ENCODE results near the gene DCP1B. TPM values are rescaled to one million over a fixed set of nuclear protein-coding genes. Genes with fewer than 3 reads are reported as not detected.

Gene DCP1B
- total RNA-seq, 1 donor = 13.0 TPM

- Histone ChIP-seq H3K4me3 (ENCODE audit: insufficient read depth, low read length) (no peak overlapping the region), H3K79me2 (ENCODE audit: insufficient read depth, low read length) (no peaks in the 10 kb centered on the region), H4K20me1 (ENCODE audit: insufficient read depth, low read length) (no peaks in the 10 kb centered on the region), H2AFZ (ENCODE audit: low read length) (no peak overlapping the region), H3K4me1 (ENCODE audit: insufficient read depth, low read length) (no peaks in the 10 kb centered on the region), H3K9me3 (ENCODE audit: low read depth, low read length) (no peaks in the 10 kb centered on the region), H3K27ac (ENCODE audit: low read depth, low read length) (no peak overlapping the region), H3K4me2 (ENCODE audit: insufficient read depth, low read length) (no peak overlapping the region), H3K36me3 (ENCODE audit: insufficient read depth, low read length) (no peaks in the 10 kb centered on the region), H3K27me3 (ENCODE audit: insufficient read depth, low read length) (peaks cover 10% of the 10 kb centered on the region)
- peak; percentile 63 for DNase-seq (ENCODE audit: insufficient read length, low spot score, missing footprints)
- no peak for TF ChIP-seq CTCF (IDR thresholded peaks at IDR 0.05; ENCODE audit: extremely low read depth, low read depth, low read length)
These were observed 88.9 kb downstream of the DCP1B start for GRCh38 chr12:1915082-1915968.

GRCh38 chr12:1914114-1914911 lies 89.9 kb downstream of the DCP1B start:
- H3K4me2 ChIP-seq (ENCODE audit: insufficient read depth, low read length) = no peak overlapping the region
- no peaks in the 10 kb centered on the region for H3K36me3 ChIP-seq (ENCODE audit: insufficient read depth, low read length)
- no peaks in the 10 kb centered on the region for H4K20me1 ChIP-seq (ENCODE audit: insufficient read depth, low read length)
- H3K27ac ChIP-seq (ENCODE audit: low read depth, low read length) = no peak overlapping the region
- no peaks in the 10 kb centered on the region for H3K4me1 ChIP-seq (ENCODE audit: insufficient read depth, low read length)
- DNase-seq (ENCODE audit: insufficient read length, low spot score, missing footprints) = peak; percentile 74
- no peak overlapping the region for H2AFZ ChIP-seq (ENCODE audit: low read length)
- H3K27me3 ChIP-seq (ENCODE audit: insufficient read depth, low read length) = peaks cover 5% of the 10 kb centered on the region
- H3K79me2 ChIP-seq (ENCODE audit: insufficient read depth, low read length) = no peaks in the 10 kb centered on the region
- no peaks in the 10 kb centered on the region for H3K9me3 ChIP-seq (ENCODE audit: low read depth, low read length)
- TF ChIP-seq CTCF (IDR thresholded peaks at IDR 0.05; ENCODE audit: extremely low read depth, low read depth, low read length) = no peak
- H3K4me3 ChIP-seq (ENCODE audit: insufficient read depth, low read length) = no peak overlapping the region

GRCh38 chr12:1913377-1914113 lies 90.7 kb downstream of the DCP1B start:
- H3K79me2 ChIP-seq (ENCODE audit: insufficient read depth, low read length) = no peaks in the 10 kb centered on the region
- no peaks in the 10 kb centered on the region for H3K36me3 ChIP-seq (ENCODE audit: insufficient read depth, low read length)
- no peak overlapping the region for H2AFZ ChIP-seq (ENCODE audit: low read length)
- TF ChIP-seq CTCF (IDR thresholded peaks at IDR 0.05; ENCODE audit: extremely low read depth, low read depth, low read length) = no peak
- no peaks in the 10 kb centered on the region for H3K9me3 ChIP-seq (ENCODE audit: low read depth, low read length)
- H3K27ac ChIP-seq (ENCODE audit: low read depth, low read length) = no peak overlapping the region
- H4K20me1 ChIP-seq (ENCODE audit: insufficient read depth, low read length) = no peaks in the 10 kb centered on the region
- no peaks in the 10 kb centered on the region for H3K4me1 ChIP-seq (ENCODE audit: insufficient read depth, low read length)
- H3K4me3 ChIP-seq (ENCODE audit: insufficient read depth, low read length) = no peak overlapping the region
- peaks cover 5% of the 10 kb centered on the region for H3K27me3 ChIP-seq (ENCODE audit: insufficient read depth, low read length)
- no peak overlapping the region for H3K4me2 ChIP-seq (ENCODE audit: insufficient read depth, low read length)
- DNase-seq (ENCODE audit: insufficient read length, low spot score, missing footprints) = peak; percentile 51

Data from osteoblast (primary cell).